ENCODE data around the gene CHRD. TPM values are rescaled to one million over a fixed set of nuclear protein-coding genes. Genes with fewer than 3 reads are reported as not detected.

The CHRD gene
- total RNA-seq, 1 donor from 2014 or later = 0.77 TPM

DNA sequence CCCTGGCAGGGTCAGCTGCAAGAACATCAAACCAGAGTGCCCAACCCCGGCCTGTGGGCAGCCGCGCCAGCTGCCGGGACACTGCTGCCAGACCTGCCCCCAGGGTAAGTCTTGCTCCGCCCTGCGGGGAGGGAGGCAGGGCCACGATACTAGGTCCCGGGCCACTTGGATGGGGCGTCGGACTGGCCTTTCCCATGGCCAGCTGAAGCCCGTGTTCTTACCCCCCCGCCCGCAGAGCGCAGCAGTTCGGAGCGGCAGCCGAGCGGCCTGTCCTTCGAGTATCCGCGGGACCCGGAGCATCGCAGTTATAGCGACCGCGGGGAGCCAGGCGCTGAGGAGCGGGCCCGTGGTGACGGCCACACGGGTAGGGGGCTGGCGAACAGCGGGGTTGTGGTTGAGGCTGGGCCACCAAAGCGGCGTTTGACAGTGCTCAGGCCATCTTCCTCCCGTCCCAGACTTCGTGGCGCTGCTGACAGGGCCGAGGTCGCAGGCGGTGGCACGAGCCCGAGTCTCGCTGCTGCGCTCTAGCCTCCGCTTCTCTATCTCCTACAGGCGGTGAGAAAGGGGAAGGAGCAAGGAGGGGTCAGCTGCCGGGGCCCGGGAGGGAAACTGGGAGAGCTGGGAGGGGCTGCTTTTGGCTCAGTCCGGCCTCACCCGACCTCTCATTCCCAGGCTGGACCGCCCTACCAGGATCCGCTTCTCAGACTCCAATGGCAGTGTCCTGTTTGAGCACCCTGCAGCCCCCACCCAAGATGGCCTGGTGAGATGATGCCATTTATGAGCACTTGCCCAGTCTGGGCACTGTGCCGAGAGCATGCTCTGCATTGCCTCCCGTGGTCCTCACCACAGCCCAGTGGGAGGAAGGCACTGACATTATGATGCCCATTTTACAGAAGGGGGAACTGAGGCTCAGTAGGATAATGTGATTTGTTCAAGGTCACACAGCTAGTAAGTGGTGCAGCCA lies 1.7 kb downstream of the CHRD start:
- no peak for DNase-seq (ENCODE audit: low read depth in 2 of 2)

DNA sequence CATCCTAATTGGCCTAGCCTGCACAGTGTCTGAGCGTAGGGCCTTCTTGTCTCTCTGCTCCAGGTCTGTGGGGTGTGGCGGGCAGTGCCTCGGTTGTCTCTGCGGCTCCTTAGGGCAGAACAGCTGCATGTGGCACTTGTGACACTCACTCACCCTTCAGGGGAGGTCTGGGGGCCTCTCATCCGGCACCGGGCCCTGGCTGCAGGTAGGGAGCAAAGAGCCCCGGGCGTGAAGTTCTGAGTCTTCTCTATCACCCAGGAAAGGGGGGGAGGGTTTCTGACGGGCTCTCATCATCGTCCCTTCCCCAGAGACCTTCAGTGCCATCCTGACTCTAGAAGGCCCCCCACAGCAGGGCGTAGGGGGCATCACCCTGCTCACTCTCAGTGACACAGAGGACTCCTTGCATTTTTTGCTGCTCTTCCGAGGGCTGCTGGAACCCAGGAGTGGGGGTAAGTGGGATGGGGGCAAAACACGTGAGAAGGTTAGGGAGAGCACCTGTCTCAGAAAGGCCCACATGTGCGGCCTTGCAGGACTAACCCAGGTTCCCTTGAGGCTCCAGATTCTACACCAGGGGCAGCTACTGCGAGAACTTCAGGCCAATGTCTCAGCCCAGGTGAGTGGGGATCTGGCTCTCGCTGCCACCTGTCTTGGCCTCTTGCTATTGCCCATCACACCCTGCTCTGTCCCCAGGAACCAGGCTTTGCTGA lies 2.6 kb downstream of the CHRD start:
- DNase-seq (ENCODE audit: low read depth in 2 of 2) = no peak

GRCh38 chr3:184383033-184383740 lies 3.3 kb downstream of the CHRD start:
- DNase-seq (ENCODE audit: low read depth in 2 of 2) = no peak

DNA sequence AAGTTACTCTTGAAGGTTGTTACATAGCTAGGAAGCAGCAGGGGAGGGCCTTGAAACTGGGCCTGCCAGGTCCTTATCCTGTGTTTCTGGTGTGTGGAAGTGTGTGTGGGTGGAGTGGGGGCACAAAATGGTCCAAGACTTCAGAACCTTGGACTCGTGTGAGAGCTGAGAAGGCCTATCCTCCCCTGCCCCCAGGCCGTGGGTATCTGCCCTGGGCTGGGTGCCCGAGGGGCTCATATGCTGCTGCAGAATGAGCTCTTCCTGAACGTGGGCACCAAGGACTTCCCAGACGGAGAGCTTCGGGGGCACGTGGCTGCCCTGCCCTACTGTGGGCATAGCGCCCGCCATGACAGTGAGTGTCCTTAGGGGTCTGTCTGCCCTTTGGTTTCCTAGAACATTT lies 4.5 kb downstream of the CHRD start:
- DNase-seq (ENCODE audit: low read depth in 2 of 2) = no peak

GRCh38 chr3:184384856-184385422 lies 5.1 kb downstream of the CHRD start:
- DNase-seq (ENCODE audit: low read depth in 2 of 2) = no peak

DNA sequence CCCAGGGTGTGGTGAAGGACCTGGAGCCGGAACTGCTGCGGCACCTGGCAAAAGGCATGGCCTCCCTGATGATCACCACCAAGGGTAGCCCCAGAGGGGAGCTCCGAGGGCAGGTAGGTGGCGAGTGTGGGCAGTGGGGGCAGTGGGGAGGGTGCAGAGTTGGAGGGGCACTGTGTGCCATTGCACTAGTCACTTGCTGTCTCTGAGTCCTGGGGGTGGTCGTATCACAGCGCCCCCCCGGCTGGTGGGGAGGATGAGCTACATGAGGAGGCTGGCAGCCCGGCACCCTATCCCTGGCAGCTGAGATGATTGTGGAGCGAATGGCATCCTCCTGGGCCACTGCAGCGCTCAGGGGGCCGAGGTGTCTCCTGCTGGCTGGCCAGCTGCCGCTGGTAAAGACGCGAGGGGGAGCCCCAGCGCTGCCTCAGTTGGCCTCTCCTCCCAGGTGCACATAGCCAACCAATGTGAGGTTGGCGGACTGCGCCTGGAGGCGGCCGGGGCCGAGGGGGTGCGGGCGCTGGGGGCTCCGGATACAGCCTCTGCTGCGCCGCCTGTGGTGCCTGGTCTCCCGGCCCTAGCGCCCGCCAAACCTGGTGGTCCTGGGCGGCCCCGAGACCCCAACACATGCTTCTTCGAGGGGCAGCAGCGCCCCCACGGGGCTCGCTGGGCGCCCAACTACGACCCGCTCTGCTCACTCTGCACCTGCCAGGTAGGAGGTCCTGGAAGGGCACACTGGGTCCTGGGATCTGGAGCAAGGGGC lies 6.4 kb downstream of the CHRD start:
- no peak for DNase-seq (ENCODE audit: low read depth in 2 of 2)

GRCh38 chr3:184387174-184387714 lies 7.4 kb downstream of the CHRD start:
- DNase-seq (ENCODE audit: low read depth in 2 of 2) = no peak

DNA sequence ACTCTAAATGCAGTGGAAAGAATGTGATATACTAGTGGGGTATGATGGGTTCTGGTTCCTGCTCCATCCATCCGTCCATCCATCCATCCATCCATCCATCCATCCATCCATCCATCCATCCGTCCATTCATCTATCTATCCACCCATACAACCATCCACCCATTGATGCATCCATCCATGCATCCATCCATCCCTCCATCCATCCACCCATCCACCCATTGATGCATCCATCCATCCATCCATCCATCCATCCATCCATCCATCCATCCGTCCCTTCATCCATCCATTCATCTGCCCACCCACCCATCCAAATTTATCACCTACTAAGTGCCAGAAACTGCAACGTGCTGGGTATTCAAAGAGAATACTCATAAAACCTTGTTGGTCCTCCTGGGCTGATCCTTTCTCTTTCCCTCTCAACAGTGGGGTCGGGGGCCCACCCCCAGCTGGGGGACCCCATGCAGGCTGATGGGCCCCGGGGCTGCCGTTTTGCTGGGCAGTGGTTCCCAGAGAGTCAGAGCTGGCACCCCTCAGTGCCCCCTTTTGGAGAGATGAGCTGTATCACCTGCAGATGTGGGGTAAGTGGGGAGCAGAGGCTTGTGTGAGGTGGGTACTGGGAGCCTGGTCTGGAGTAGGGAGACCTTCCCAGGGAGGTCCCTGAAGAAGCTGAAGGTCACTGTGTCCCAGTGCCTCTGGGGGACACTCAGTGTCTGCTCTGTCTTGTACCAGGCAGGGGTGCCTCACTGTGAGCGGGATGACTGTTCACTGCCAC lies 8.5 kb downstream of the CHRD start:
- DNase-seq (ENCODE audit: low read depth in 2 of 2) = no peak

DNA sequence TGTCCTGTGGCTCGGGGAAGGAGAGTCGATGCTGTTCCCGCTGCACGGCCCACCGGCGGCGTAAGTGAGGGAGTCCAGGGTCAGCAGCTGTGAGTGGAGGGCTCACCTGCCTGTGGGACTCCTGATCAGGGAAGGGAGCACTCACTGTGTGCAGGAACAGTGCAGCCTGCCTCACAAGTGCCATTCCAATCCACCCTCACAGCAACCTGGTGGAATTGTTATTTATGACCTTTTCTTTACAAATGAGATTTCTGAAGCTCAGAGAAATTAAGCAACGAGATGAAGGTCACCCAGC lies 9.0 kb downstream of the CHRD start:
- DNase-seq (ENCODE audit: low read depth in 2 of 2) = no peak

- no peak for DNase-seq (ENCODE audit: low read depth in 2 of 2)
Observed at GRCh38 chr3:184389384-184389783, 9.5 kb downstream of the CHRD start.

GRCh38 chr3:184389935-184390528 lies 10.2 kb downstream of the CHRD start:
- no peak for DNase-seq (ENCODE audit: low read depth in 2 of 2)

DNA sequence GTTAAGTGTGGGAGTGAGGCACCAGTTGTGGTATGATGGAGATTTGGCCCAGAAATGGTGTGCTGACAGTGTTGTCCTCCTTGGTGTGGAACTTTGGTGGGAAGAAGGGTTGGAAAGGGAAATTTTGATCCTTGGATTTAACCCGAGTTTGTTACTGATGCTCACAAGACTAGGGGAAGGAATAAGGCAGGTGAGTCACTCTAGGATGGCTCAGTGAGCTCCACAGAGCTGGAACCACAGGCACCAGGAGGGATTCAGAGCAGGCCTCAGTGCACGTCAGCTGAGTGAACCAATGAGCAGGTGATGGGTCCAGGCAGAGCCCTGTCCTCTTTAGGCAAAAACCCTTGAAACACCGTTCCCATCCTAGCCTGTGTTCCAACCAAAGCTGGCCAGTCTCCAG lies 11.4 kb downstream of the CHRD start:
- no peak for DNase-seq (ENCODE audit: low read depth in 2 of 2)

DNA sequence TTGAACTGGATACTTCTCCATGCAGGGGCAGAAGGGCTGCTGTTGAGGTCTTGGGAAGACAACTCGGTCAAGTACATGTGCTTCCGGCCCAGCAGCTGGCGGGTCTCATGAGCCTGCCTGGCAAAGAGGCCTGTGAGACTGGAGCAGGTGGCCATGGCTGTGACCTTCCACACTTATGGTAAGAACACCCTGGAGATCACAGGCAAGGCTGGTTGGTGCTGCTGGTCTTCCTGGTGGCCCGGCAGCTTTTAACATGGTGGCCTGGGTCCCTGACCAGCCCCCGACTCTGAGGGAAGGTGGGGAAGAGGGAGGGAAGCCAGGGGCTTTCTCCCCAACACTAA lies 15.4 kb downstream of the CHRD start:
- DNase-seq (ENCODE audit: low read depth in 2 of 2) = no peak

GRCh38 chr3:184399410-184399809 lies 19.6 kb downstream of the CHRD start:
- peak in 1 of 2 donors; percentile 19 for DNase-seq (ENCODE audit: low read depth in 2 of 2)

GRCh38 chr3:184405075-184406030 lies 25.5 kb downstream of the CHRD start:
- no peak for DNase-seq (ENCODE audit: low read depth in 2 of 2)

- DNase-seq (ENCODE audit: low read depth in 2 of 2) = no peak
Observed at GRCh38 chr3:184409331-184409926, 29.6 kb downstream of the CHRD start.

DNA sequence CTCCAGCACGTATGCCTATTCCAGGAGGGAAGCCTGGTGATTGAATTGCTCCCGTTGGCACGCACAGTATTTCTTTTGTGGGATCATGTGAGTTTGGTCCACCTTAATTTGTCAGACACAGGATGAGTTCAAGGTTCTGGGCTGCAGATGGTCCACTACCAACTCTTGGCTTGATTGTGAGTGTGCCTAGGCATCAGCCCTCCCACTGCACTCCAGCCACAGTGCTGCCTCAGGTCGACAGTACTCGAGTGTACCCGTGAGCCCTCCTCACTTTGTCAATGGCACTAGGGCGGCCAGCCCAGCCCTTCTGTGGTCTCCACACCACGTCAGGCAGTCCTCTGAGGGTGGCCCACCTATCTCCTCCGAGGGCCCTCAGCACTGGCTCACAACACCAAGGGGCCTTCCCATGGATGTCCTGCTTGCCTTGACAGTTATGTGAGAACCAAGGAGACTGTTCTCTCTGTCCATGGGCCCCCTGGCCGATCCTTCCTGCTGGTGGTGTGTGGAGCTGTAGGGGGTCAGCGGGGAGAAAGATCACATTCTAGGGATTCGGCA lies 30.2 kb downstream of the CHRD start:
- DNase-seq (ENCODE audit: low read depth in 2 of 2) = no peak
